HG03354 (cell line): ENCODE results near the gene IL9R.
"Not testable (repeated sequence)": the region's sequence is repeated elsewhere in the genome, so short reads cannot be mapped to it uniquely, and the experiment has no call there.

Experiments used
- ATAC-seq: cut with Tn5 transposase; IDR thresholded peaks from one replicate; pipeline ENCODE4 v1.9.1; 2021; ENCODE audit warnings: mild to moderate bottlenecking; ENCODE audit not compliant: unreplicated experiment, poor library complexity, severe bottlenecking

The IL9R gene, protein sequence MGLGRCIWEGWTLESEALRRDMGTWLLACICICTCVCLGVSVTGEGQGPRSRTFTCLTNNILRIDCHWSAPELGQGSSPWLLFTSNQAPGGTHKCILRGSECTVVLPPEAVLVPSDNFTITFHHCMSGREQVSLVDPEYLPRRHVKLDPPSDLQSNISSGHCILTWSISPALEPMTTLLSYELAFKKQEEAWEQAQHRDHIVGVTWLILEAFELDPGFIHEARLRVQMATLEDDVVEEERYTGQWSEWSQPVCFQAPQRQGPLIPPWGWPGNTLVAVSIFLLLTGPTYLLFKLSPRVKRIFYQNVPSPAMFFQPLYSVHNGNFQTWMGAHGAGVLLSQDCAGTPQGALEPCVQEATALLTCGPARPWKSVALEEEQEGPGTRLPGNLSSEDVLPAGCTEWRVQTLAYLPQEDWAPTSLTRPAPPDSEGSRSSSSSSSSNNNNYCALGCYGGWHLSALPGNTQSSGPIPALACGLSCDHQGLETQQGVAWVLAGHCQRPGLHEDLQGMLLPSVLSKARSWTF

DNA sequence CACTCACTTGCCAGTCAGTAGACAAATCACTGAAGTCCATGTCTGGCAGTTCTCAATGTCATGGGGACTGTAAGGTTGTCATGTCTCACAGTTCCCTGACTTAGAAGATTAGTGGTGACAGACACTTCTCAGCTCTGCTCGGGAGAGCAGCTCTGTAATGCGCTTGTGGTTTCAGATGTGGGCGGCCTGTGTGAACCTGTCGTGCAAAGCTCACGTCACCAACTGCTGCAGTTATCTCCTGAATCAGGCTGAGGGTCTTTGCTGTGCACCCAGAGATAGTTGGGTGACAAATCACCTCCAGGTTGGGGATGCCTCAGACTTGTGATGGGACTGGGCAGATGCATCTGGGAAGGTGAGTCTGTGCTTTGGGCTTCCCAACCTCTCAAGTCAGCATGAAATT is at the start of gene IL9R:
Gene IL9R (plus strand): TSS at position 261 of the 400 bp plus-strand sequence. CDS start 64 bp downstream, at position 325.
- peak; percentile 71 for ATAC-seq

DNA sequence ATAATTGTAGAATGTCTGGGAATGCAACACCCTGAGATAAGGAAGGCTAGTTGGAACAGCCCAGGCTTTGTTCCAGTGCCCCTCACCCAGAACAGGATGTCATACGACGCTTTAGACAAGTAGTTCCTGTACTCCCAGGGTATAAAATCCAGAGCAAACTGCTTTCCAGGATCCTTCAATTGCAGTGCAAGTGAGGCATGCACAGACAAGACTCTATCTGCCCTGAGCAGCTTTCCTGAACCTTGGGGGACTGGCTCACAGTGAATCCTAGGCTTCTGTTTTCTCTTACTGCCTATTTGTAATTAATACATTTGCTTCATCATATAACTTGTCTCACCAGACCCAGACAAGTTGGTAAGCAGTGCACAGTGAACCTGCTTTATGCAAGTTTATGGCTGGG is 48.4 kb upstream of the IL9R start:
- ATAC-seq, result no peak

DNA sequence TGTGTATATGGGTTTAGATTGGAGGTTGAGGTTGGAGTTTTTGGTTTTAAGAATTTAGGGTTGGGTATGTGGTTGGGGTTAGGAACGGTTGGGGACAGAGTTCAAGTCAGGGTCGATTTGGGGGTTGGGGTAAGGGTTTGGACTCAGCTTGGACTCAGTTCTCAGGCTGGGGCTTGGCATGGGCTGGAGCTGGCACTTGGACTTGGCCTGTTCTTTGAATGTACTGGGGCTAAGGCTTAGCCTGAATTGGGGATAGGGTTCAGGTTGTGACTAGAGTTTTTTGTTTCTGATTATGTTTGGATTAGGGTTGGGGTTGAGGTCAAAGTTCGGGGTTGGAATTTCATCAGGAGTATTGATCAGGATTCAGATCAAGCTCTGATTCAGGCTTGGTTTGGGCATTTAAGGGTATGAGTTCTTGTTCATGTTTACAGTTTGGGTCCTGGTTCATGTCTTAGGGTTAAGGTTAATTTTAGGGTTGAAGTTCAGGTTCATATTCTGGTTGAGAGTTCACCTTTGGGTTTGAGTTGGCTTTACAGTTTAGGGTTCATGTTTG is 46.2 kb upstream of the IL9R start:
- ATAC-seq, result no peak

DNA sequence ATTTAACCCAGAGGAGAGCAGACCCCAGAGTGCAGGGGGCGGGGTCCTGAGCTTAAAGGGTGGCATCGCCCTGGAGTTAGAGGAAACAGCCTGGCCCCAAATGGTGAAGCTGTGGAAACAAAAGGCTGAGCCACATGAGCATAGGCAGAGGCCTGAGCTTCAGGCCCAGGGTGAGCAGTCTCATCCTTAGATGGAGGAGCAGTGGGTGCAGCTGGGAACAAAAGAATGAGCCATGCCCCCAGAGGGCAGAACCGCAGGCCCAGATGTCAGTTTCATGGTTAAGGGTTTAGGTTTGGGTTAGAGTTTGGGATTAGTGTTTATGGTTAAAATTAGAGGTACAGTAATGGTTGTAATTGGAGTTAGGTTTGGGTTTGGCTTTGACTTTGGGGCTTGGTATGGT is 44.4 kb upstream of the IL9R start:
- ATAC-seq, result no peak

DNA sequence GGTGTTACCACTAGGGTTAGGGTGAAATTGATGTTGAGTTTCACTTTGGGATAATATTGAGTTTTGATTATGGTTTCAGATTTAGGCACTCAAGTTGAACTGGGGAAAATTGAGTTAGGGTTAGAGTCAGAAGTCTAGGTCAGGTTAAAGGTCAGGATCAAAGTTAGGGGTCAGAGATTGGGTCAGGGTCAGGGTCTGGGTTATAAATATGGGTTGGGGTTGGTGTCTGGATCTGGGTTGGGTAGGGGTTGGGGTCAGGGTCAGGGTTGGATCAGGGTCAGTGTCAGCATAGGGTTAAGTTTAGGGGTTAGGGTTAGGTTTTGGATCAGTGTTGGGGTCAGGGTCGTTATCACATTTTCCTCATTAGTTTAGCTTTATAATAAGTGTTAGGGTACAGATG is 42.7 kb upstream of the IL9R start:
- ATAC-seq, result no peak

DNA sequence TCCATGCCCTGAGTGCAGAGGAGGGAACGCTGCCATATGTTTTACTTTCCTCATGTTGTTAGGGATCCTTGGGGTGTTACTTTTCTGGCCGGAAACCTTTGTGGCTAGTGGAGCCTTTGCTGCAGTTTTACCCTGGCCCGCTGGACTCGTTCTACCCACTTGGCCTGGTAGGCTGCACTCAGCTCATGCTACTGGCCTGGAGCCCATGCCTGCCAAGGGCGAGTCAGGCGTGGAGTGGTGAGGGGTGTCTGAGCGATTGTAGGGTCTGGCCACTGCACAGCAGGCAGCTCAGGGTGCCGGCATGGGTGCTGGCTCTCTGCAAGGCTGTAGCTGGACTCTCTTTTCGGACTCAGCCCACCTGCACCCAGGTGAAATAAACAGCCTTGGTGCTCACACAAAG is 41.4 kb upstream of the IL9R start:
- no peak for ATAC-seq

DNA sequence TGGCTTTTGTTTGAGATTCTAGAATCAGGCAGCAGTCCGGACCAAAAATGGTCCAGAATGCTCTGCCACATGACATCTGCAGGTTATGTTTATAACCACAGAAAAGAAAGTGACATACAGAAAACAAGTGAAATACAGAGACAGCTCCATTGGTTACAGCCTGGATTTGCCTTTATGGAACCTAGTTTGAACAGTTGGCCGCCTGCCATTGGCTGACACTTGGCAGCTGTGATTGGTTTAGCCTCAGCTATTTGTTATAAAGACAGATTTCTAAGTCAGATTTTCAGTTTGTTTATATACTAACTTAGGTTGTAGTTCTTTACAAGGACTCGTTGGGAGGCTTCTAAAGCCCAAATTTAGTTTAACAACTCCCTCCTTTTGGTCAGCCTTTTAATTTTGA is 40.8 kb upstream of the IL9R start:
- ATAC-seq, result no peak

DNA sequence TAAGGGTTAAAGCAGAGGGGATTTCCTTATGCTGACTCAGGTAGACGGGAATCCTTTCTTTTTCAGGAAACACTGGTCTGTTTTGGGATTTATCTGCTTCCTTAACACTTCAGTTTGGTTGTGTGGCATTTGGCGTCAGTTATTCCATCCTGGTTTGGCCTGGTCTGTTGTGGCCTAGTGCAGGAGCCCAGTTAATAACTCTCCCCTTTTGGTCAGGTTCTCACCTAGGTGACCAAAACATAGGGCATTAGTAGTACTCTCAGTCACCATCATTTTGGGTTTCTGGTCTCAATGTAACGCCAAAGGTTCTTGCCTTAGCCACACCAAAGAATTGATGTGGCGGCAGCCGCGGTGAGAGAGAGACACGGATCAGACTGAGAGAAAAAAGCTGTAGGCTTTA is 39.7 kb upstream of the IL9R start:
- no peak for ATAC-seq

DNA sequence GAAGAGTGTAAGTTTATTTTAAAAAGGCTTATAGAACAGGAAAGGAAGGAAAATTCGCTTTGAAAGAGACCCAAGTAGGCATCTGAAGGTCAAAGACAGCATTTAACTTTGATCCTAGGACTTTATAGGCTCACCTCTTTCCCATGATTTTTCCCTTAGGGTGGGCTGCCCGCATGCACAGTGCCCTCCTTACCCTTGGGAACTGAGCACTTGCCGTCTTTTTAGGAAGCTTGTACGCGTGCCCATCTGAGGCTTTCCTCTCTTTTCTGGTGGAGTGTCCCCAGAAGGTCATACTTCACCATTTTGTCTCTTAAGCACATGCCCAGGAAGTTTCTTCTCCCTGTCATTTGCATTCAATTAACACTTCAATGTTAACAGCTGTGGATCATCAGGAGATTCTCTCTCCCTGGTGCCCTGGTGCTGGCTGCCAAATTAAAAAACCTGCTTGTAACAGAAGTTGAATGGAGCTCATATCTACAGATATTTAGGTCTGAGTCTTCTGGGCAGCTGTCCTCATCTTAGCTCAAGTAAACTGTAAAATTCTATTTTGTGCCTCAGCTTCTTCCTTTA is 38.4 kb upstream of the IL9R start:
- no peak for ATAC-seq

DNA sequence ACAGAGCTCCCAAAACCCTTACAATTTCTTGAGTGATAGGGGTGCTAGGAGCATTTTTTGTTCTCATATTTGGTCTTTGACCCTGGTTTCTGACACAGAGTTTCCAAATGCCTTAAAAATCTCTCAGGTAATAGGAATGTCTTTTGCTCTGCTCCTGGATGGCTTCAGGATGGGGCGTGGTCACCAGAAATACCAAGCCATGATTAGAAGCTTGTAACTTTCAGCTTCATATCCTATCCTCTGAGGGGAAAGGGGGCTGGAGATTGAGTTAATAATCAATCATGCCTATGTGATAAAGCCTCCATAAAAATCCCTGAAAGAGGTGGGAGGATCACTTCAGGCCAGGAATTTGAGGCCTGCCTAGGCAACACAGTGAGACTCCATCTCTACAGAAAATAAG is 34.6 kb upstream of the IL9R start:
- no peak for ATAC-seq

DNA sequence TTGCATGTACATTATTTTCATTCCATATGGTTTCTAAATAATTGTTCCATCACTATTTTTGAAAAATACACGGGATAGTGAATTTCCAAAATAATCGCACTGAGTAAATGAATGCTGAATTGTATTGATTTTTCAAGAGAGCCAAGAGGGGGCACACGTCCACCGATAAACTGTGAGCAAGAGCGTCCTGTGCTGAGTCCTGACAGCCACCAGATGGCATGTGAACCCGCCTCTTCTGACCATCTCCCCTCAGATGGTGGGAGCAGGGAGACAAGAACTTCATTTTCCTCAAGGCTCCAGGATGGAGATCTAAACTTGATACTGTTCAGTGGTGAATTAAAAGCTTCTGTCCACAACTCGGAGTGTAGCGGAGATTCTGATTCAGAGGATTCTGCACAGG is 30.6 kb upstream of the IL9R start:
- no peak for ATAC-seq

DNA sequence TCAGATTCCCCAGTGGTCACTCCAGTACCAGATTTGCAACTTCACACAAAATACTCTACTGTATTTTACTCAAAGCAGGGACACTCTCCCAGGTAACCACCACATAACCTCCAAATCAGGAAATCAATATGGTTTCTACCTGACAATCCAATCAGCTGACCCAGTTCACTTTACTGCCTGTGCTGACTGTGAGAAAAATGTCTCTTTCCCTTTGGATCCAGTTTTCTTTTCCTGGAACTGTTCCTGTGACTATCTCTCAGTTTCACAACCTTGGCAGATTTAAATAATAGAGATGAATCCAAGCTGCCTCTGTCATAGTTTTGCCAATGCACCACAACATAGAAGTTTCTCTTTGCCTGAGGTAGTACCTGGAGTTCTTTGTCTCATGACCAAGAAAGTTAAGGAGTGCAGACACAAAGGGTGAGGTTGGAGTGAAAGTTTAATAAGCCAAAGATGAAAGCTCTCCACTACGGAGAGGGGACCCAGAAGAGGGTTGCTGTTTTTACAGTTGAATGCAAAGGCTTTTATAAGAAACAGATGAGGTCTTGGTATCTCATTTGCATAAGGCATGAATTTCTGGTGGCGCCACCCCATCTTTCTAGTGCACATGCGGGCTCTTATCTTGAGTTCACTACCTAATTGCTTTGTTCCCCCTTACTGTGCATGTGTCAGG is 29.7 kb upstream of the IL9R start:
- no peak for ATAC-seq

DNA sequence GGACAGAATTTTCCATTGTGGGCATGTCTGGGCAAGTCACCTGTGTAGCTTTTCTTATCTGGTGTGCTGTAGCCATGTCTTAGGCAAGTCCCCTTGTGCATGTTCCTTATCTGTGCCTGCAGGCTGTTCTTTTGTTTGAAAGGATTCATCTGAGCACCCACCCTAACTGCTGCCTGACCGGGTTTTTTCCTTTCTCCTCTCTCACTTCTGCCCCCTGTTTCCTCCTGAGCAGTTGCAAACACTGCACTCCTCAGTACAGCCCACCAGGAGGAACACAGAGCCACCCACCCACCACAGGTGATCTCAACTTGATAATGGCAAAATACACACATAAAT is 29.2 kb upstream of the IL9R start:
- no peak for ATAC-seq

DNA sequence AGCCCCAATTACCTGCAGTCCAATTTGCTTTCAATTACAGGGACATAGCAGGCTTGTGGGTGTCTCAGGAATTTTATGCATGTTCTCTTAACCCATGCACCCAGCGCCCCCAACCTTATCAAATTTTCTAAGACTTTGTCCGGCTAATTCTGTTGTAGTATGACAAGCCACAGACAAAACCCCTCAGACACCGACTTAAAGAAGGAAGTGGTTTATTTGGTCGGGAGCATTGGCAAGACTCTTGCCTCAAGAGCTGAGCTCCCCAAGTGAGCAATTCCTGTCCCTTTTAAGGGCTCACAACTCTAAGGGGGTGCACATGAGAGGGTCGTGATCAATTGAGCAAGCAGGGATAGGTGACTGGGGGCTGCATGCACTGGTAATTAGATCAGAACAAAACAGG is 28.7 kb upstream of the IL9R start:
- no peak for ATAC-seq

DNA sequence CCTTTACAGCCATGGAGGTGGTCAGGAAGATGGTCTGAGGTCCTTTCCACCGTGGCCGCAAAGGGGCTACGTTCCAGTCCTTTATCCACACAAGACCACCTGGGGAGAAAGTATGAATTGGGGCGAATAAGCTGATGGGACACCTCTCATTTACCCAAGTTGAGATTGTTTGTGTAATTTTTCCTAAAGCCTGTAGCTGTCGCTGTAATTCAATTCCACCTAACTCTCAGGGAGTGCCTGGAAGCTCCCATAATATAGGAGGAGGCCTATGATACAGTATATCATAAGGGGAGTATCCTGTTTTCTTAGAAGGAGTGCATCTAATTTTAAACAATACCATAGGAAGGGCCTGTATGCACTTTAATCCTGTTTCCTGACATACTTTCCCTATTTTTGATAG is 25.8 kb upstream of the IL9R start:
- ATAC-seq, result not testable (repeated sequence)

DNA sequence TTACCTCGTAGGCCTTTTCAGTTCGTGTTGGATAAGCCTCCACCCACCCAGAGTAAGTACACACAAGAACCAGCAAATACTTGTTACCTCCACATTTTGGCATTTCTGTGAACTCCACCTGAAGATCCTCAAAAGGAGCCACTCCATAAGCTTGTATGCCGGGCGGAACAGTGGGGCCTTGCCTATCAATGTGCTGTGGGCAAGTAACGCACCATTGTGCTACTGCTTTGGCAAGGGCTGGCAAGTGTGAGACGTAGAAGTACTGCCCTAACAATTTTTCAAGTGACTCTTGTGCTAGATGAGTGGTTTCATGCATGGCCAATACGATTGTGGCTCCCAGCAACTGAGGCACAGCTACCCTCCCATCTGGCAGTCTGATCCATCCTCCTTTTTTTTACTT is 25.3 kb upstream of the IL9R start:
- ATAC-seq, result not testable (repeated sequence)

DNA sequence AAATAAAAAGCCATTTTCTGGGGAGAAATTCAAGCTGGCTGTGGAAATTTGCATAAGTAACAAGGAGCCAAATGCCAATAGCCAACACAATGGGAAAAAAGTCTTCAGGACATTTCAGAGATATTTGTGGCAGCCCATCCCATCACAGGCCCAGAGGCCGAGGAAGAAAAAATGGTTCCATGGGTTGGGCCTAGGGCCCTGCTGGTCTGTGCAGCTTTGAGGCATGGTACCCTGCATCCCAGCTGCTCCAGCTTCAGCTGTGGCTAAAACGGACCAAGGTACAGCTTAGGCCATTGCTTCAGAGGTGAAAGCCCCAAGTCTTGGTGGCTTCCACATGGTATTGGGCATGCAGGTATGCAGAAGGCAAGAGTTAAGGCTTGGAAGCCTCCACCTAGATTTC is 14.2 kb upstream of the IL9R start:
- ATAC-seq, result no peak

DNA sequence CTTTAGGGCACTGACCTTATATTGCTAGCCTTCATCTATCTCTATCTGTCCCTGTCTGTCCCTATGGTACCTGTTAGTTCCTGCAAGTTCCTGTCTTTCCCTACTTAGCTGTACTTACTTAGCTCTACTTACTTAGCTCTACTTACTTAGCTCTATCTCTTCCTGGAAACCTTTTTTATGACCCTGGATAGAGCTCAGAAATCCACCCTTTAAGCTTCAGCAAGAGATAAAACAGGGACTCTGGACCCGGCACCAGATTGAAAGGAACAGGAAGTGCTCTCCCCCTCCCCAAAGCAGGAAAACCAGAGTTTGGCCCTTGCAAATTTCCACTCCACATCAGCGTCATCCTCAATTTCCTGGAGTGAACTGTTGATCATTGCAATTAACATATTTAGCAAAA is 12.3 kb upstream of the IL9R start:
- ATAC-seq, result no peak

DNA sequence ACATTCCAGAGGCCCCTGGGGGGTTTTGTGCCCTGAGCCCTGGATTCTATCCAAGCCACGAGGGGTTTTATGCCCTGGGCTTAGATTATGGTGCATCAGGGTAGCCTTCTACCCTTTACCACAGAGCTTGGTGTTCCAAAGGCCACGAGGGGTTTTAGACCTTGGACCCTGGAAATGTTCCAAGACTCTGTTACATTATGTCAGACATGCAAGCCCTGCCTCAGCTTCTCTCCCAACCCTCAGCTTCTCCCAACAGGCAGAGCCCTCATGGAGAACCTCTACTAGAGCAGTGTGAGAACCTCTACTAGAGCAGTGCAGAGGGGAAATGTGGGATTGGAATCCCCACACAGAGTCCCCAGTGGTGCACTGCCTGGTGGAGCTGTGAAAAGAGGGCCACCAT is 10.5 kb upstream of the IL9R start:
- not testable (repeated sequence) for ATAC-seq

DNA sequence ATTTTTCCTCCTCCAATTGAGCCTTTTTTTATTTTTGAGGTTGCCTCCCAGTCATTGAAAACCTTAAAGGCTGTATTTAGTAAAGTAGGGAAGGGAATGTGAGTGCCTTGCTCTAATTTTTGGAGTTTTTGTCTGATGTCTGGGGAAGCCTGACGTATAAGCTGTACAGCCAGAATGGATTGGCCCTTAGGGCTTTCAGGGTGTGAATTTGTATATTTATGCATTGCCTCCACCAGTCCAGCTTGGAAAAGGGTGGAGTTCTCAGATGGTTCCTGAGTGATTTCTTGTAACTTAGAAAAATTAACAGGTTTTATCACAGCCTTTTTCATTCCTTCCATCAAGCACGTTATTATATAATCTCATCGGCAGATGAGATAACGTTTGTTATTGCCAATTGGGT is 8.6 kb upstream of the IL9R start:
- no peak for ATAC-seq

DNA sequence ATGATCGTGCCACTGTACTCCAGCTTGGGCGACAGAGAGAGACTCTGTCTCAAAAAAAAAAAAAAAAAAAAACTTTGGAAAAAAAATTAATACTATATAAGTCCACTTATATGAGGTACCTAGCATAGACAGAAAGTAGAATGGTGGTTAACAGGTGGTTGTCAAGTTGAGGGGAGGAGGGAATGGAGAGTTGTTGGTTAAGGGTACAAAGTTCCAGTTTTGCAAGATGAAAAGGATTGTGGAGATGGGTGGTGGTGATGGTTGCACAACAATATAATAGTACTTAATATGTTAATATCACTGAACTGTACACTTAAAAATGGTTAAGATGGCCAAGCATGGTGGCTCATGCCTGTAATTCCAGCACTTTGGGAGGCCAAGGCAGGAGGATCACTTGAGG is 4.1 kb upstream of the IL9R start:
- ATAC-seq, result no peak
